Measurements from ENCODE around the gene AFAP1. TPM values are rescaled to one million over a fixed set of nuclear protein-coding genes. Genes with fewer than 3 reads are reported as not detected.

The AFAP1 gene
- total RNA-seq: 10 to 100 TPM; 17.1 to 18.0 TPM

GRCh38 chr4:7939377-7940108, at the start of gene AFAP1:
Gene AFAP1, minus strand, starts transcription at chr4:7939861. Its CDS starts 67,783 bp downstream, at chr4:7872078.

Other genes starting within 250 kb of the AFAP1 start
- under 1 TPM; 0.20 to 0.43 TPM for gene ABLIM2, start 219.0 kb upstream of the AFAP1 start, total RNA-seq

All from activated naive CD4-positive, alpha-beta T cell treated with anti-CD3 and anti-CD28 coated beads, Interleukin-2, amount 10 ng/mL, durations not matched to agents 5 hours and 36 hours (primary cell).